PC-3 (cell line): ENCODE results near the gene CCL4. TPM values are rescaled to one million over a fixed set of nuclear protein-coding genes. Genes with fewer than 3 reads are reported as not detected.

Experiments used
- ATAC-seq: fragments of 200-7000 bp; cut with Tn5 transposase; 2 replicates; pipeline ENCODE4 v1.9.1; 2020; ENCODE audit warnings: mild to moderate bottlenecking, moderate library complexity
- BruUV-seq: library from RNA; stranded (reverse); fragments of 400-500 nt; replicated peaks from 2 replicates; lab custom pipeline; 2021; lab: Mats Ljungman, UMichigan
- CTCF ChIA-PET: fragments of 300-600 bp; sonication (Branson Sonifier 250); formaldehyde crosslinking; loops from one replicate; lab custom pipeline; 2022; ENCODE audit warnings: antibody characterized with exemption; lab: Charles Lee
- POLR2A ChIA-PET: fragments of 300-600 bp; sonication (Branson Sonifier 250); formaldehyde crosslinking; loops from one replicate; lab custom pipeline; 2022; ENCODE audit warnings: antibody characterized with exemption; ENCODE audit not compliant: unreplicated experiment; lab: Charles Lee
- DNase-seq: peaks from one replicate; pipeline ENCODE4 v3.0.0-alpha.2; 2015
- H2AFZ ChIP-seq: fragments of 300-600 bp; sonication (generic); 2 replicates; pipeline ENCODE4 v1.6.0; 2016; ENCODE audit warnings: antibody characterized with exemption, low read length
- H3F3A ChIP-seq: fragments of 300-600 bp; sonication (generic); one replicate; pipeline ENCODE4 v1.6.0; 2017; ENCODE audit warnings: antibody characterized with exemption, low read length, control low read depth, mild to moderate bottlenecking; ENCODE audit not compliant: unreplicated experiment
- H3K27ac ChIP-seq: fragments of 300-600 bp; sonication (generic); 2 replicates; pipeline ENCODE4 v1.5.1; 2016; ENCODE audit warnings: mild to moderate bottlenecking, low read length
- H3K27me3 ChIP-seq: fragments of 300-600 bp; sonication (generic); 2 replicates; pipeline ENCODE4 v1.6.1; 2016; ENCODE audit warnings: low read length, mixed read lengths
- H3K36me3 ChIP-seq: fragments of 300-600 bp; sonication (generic); 2 replicates; pipeline ENCODE4 v1.6.1; 2016; ENCODE audit warnings: low read depth, mixed run types, low read length, mixed read lengths
- H3K4me1 ChIP-seq: fragments of 300-600 bp; sonication (generic); 2 replicates; pipeline ENCODE4 v1.5.1; 2016; ENCODE audit warnings: low read length; ENCODE audit not compliant: insufficient read depth
- H3K4me2 ChIP-seq: fragments of 300-600 bp; sonication (generic); 2 replicates; pipeline ENCODE4 v1.6.0; 2016; ENCODE audit warnings: low read length
- H3K4me3 ChIP-seq: fragments of 300-600 bp; sonication (generic); 2 replicates; pipeline ENCODE4 v1.5.1; 2016; ENCODE audit warnings: mild to moderate bottlenecking, low read length, mixed read lengths
- H3K79me2 ChIP-seq: fragments of 300-600 bp; sonication (generic); 2 replicates; pipeline ENCODE4 v1.6.1; 2017; ENCODE audit warnings: low read length, mixed read lengths
- H3K9ac ChIP-seq: fragments of 300-600 bp; sonication (generic); 2 replicates; pipeline ENCODE4 v1.6.0; 2016; ENCODE audit warnings: mild to moderate bottlenecking, low read length
- H3K9me2 ChIP-seq: fragments of 300-600 bp; sonication (generic); replicated peaks from 2 replicates; pipeline ENCODE4 v1.6.1; 2016; ENCODE audit warnings: mixed run types, low read length, mixed read lengths
- H3K9me3 ChIP-seq: fragments of 300-600 bp; sonication (generic); 2 replicates; pipeline ENCODE4 v1.6.1; 2016; ENCODE audit warnings: low read length, mixed read lengths
- H4K20me1 ChIP-seq: fragments of 300-600 bp; sonication (generic); 2 replicates; pipeline ENCODE4 v1.6.1; 2016; ENCODE audit warnings: low read length, mixed read lengths
- EZH2phosphoT487 ChIP-seq: fragments of 300-600 bp; sonication (generic); IDR thresholded peaks from 2 replicates; pipeline ENCODE4 v1.6.1; 2018; ENCODE audit warnings: mild to moderate bottlenecking, antibody characterized with exemption, low read length, borderline replicate concordance
- intact Hi-C: fragments of 100-400 bp; cut with micrococcal nuclease; formaldehyde crosslinking; loops from 2 replicates; pipeline ENCODE4 v1.9.0; 2023
- total RNA-seq: library from RNA; depleted of rRNA; stranded (reverse); fragments of >200 nt; gene quantifications from 2 replicates; pipeline ENCODE4 v1.2.3, GENCODE V29; 2014; rRNA removed
- TF ChIP-seq, protein P1 (sequence below): fragments of 300-600 bp; sonication (generic); conservative IDR thresholded peaks from 2 replicates; pipeline ENCODE4 v1.5.1; 2017; ENCODE audit warnings: antibody characterized with exemption, low read depth, mild to moderate bottlenecking, low read length

Gene CCL4
- total RNA-seq, 1 experiment from 2014 or later, result not detected

DNA sequence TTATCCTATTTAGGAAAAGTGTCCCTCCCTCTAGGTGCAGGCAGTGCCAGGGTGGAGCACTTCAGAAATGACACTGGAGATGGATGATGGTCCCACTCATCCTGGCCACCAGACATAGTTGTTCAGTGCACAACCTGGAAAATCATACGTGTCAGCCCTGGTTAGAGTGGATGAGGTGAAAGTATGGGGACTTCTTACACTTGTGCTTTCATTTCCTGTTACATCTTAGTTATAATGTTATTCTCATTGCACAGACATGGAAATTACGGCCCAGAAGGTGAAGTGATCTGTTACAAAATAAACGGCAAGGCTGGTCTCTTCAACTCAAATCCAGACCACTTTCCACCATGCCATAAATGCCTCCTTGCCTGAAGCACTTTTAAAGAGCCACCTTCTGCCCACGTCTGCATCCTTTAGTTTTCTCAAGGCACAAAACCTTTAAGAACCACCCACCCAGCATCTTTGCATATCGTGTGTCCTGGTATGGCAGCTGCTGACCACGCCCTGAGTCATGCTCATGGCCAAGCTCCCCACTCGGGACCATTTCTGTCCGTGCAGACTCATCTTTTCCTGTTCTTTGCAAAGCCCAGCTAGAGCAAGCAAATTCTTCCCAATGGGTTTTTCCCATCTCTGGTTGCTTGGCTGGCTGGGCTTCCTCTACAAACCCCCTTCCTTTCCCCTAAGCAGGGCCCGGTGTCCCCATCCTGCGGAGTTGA is 50.4 kb downstream of the CCL4 start:
- Histone ChIP-seq H4K20me1 (no peaks in the 10 kb centered on the region), H2AFZ (no peak overlapping the region), H3K79me2 (no peaks in the 10 kb centered on the region), H3K9me2 (no peaks in the 10 kb centered on the region), H3K36me3 (no peaks in the 10 kb centered on the region), H3F3A (no peaks in the 10 kb centered on the region), H3K9ac (no peak overlapping the region), H3K4me2 (no peak overlapping the region), H3K4me1 (no peaks in the 10 kb centered on the region), H3K9me3 (no peaks in the 10 kb centered on the region), H3K27me3 (no peaks in the 10 kb centered on the region), H3K27ac (no peak overlapping the region), H3K4me3 (no peak overlapping the region)
- no TSS peak for BruUV-seq
- CTCF ChIA-PET, result no interaction called here
- POLR2A ChIA-PET, result no interaction called here
- DNase-seq (no peak), ATAC-seq (no peak)
- intact Hi-C loops, result no loop called here
- TF ChIP-seq, protein P1, sequence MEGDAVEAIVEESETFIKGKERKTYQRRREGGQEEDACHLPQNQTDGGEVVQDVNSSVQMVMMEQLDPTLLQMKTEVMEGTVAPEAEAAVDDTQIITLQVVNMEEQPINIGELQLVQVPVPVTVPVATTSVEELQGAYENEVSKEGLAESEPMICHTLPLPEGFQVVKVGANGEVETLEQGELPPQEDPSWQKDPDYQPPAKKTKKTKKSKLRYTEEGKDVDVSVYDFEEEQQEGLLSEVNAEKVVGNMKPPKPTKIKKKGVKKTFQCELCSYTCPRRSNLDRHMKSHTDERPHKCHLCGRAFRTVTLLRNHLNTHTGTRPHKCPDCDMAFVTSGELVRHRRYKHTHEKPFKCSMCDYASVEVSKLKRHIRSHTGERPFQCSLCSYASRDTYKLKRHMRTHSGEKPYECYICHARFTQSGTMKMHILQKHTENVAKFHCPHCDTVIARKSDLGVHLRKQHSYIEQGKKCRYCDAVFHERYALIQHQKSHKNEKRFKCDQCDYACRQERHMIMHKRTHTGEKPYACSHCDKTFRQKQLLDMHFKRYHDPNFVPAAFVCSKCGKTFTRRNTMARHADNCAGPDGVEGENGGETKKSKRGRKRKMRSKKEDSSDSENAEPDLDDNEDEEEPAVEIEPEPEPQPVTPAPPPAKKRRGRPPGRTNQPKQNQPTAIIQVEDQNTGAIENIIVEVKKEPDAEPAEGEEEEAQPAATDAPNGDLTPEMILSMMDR, result no peak
- no peak for TF ChIP-seq EZH2phosphoT487

Other genes with a start within 250 kb of the CCL4 start
- gene HEATR9, start 234.9 kb upstream of the CCL4 start, total RNA-seq, result not detected in 2 replicates
- not detected in 2 replicates for gene CCL5, start 223.5 kb upstream of the CCL4 start, total RNA-seq
- gene RDM1, start 173.1 kb upstream of the CCL4 start, total RNA-seq, result 2.0 and 2.6 TPM in 2 replicates
- not detected in 2 replicates for gene LYZL6, start 160.1 kb upstream of the CCL4 start, total RNA-seq
- gene CCL16, start 122.3 kb upstream of the CCL4 start, total RNA-seq, result not detected in 2 replicates
- gene CCL14, start 117.1 kb upstream of the CCL4 start, total RNA-seq, result not detected in 2 replicates
- not detected in 2 replicates for gene CCL15, start 102.3 kb upstream of the CCL4 start, total RNA-seq
- gene CCL23, start 85.9 kb upstream of the CCL4 start, total RNA-seq, result not detected in 2 replicates
- not detected in 2 replicates for gene CCL18, start 39.6 kb upstream of the CCL4 start, total RNA-seq
- gene CCL3, start 13.7 kb upstream of the CCL4 start, total RNA-seq, result not detected in 2 replicates
- 1.4 and 4.3 TPM in 2 replicates for gene TBC1D3B, start 72.8 kb downstream of the CCL4 start, total RNA-seq
- gene CCL3L1, start 92.9 kb downstream of the CCL4 start, total RNA-seq, result not detected in 2 replicates
- not detected in 2 replicates for gene CCL4L2, start 107.2 kb downstream of the CCL4 start, total RNA-seq
- gene TBC1D3I, start 160.7 kb downstream of the CCL4 start, total RNA-seq, result 0.07 TPM in 1 of 2 replicates, not detected in the other
- gene TBC1D3G, start 220.1 kb downstream of the CCL4 start, total RNA-seq, result not detected in 2 replicates